OCI-LY7 (cell line): Measurements from ENCODE around the gene AXIN1. TPM values are rescaled to one million over a fixed set of nuclear protein-coding genes. Genes with fewer than 3 reads are reported as not detected.

Experiments
- BruUV-seq: library from RNA; stranded (reverse); fragments of 400-500 nt; replicated peaks from 2 replicates; lab custom pipeline; 2021; lab: Mats Ljungman, UMichigan
- CTCF ChIA-PET: fragments of 300-600 bp; sonication (Branson Sonifier 250); formaldehyde crosslinking; loops from one replicate; lab custom pipeline; 2022; ENCODE audit warnings: antibody characterized with exemption; ENCODE audit not compliant: unreplicated experiment; lab: Charles Lee
- POLR2A ChIA-PET: fragments of 300-600 bp; sonication (Branson Sonifier 250); formaldehyde crosslinking; loops from one replicate; lab custom pipeline; 2022; ENCODE audit warnings: antibody characterized with exemption; lab: Charles Lee
- DNase-seq: peaks from one replicate; pipeline ENCODE4 v3.0.0-alpha.2; 2015; ENCODE audit warnings: low spot score
- H2AFZ ChIP-seq: fragments of 200-600 bp; sonication (generic), shearing (Covaris generic); 2 replicates; pipeline ENCODE4 v1.6.1; 2014; ENCODE audit warnings: mild to moderate bottlenecking, antibody characterized with exemption, low read length, moderate library complexity
- H3K27ac ChIP-seq: fragments of 200-600 bp; sonication (generic); 2 replicates; pipeline ENCODE4 v1.5.1; 2014; ENCODE audit warnings: mixed run types, low read depth, mild to moderate bottlenecking, moderate library complexity, low read length, inconsistent platforms; ENCODE audit not compliant: poor library complexity, severe bottlenecking
- H3K36me3 ChIP-seq: fragments of 200-600 bp; sonication (generic); 2 replicates; pipeline ENCODE4 v1.6.1; 2014; ENCODE audit warnings: mild to moderate bottlenecking, antibody characterized with exemption, low read length, moderate library complexity, mixed read lengths; ENCODE audit not compliant: insufficient read depth
- H3K4me1 ChIP-seq: fragments of 200-600 bp; sonication (generic); 2 replicates; pipeline ENCODE4 v1.5.1; 2014; ENCODE audit warnings: mild to moderate bottlenecking, low read length; ENCODE audit not compliant: insufficient read depth, poor library complexity, severe bottlenecking
- H3K4me2 ChIP-seq: fragments of 200-600 bp; sonication (generic); 2 replicates; pipeline ENCODE4 v1.6.1; 2014; ENCODE audit warnings: mild to moderate bottlenecking, low read length
- H3K4me3 ChIP-seq: fragments of 200-600 bp; sonication (generic); 2 replicates; pipeline ENCODE4 v1.5.1; 2014; ENCODE audit warnings: mild to moderate bottlenecking, low read depth, low read length; ENCODE audit not compliant: poor library complexity, severe bottlenecking
- H3K79me2 ChIP-seq: fragments of 200-600 bp; sonication (generic); 2 replicates; pipeline ENCODE4 v1.6.1; 2016; ENCODE audit warnings: low read depth, mild to moderate bottlenecking, low read length, moderate library complexity, mixed read lengths; ENCODE audit not compliant: insufficient read depth
- H3K9me2 ChIP-seq: fragments of 200-600 bp; sonication (generic); 2 replicates; pipeline ENCODE4 v1.6.1; 2016; ENCODE audit warnings: mild to moderate bottlenecking, low read length, mixed read lengths; ENCODE audit not compliant: insufficient read depth
- H3K9me3 ChIP-seq: fragments of 200-600 bp; sonication (generic); 2 replicates; pipeline ENCODE4 v1.6.1; 2014; ENCODE audit warnings: mild to moderate bottlenecking, mixed run types, low read length, mixed read lengths
- H4K20me1 ChIP-seq: fragments of 200-600 bp; sonication (generic); 2 replicates; pipeline ENCODE4 v1.6.1; 2014; ENCODE audit warnings: mild to moderate bottlenecking, antibody characterized with exemption, low read length, moderate library complexity, mixed read lengths; ENCODE audit not compliant: insufficient read depth
- EZH2phosphoT487 ChIP-seq: fragments of 200-600 bp; sonication (generic); IDR thresholded peaks from 2 replicates; pipeline ENCODE4 v1.6.1; 2018; ENCODE audit warnings: low read depth, borderline replicate concordance, mild to moderate bottlenecking, mixed run types, antibody characterized with exemption, low read length, moderate library complexity, mixed read lengths
- intact Hi-C: fragments of 100-400 bp; cut with micrococcal nuclease; formaldehyde crosslinking; loops from one replicate; pipeline ENCODE4 v1.10.0; 2022; ENCODE audit not compliant: unreplicated experiment
- total RNA-seq, 2 experiments: library from RNA; depleted of rRNA in 1 of 2; stranded (reverse); fragments of >200 nt in 1 of 2; shearing (Covaris generic) in 1 of 2; gene quantifications; 2 replicates each; pipeline ENCODE4 v1.2.3, GENCODE V29; 2014 to 2022
- TF ChIP-seq, protein P1 (sequence below): fragments of 200-600 bp; sonication (generic); conservative IDR thresholded peaks from 2 replicates; pipeline ENCODE4 v1.5.1; 2014; ENCODE audit warnings: mild to moderate bottlenecking, antibody characterized with exemption, low read length, moderate library complexity, mixed read lengths

The AXIN1 gene
- total RNA-seq, 2 experiments from 2014 or later = 29.0 to 30.3 TPM

GRCh38 chr16:245105-245504 is 107.4 kb downstream of the AXIN1 start:
- Histone ChIP-seq H3K4me1 (peaks cover 12% of the 10 kb centered on the region), H3K27ac (no peak overlapping the region), H3K79me2 (no peaks in the 10 kb centered on the region), H2AFZ (no peak overlapping the region), H3K4me3 (no peak overlapping the region), H3K9me2 (no peaks in the 10 kb centered on the region), H3K4me2 (no peak overlapping the region), H4K20me1 (no peaks in the 10 kb centered on the region), H3K36me3 (no peaks in the 10 kb centered on the region), H3K9me3 (no peaks in the 10 kb centered on the region)
- DNase-seq = no peak
- intact Hi-C loops = no loop called here
- POLR2A ChIA-PET = no interaction called here
- BruUV-seq = no TSS peak
- CTCF ChIA-PET = no interaction called here
- TF ChIP-seq EZH2phosphoT487 = no peak
- TF ChIP-seq, protein P1, sequence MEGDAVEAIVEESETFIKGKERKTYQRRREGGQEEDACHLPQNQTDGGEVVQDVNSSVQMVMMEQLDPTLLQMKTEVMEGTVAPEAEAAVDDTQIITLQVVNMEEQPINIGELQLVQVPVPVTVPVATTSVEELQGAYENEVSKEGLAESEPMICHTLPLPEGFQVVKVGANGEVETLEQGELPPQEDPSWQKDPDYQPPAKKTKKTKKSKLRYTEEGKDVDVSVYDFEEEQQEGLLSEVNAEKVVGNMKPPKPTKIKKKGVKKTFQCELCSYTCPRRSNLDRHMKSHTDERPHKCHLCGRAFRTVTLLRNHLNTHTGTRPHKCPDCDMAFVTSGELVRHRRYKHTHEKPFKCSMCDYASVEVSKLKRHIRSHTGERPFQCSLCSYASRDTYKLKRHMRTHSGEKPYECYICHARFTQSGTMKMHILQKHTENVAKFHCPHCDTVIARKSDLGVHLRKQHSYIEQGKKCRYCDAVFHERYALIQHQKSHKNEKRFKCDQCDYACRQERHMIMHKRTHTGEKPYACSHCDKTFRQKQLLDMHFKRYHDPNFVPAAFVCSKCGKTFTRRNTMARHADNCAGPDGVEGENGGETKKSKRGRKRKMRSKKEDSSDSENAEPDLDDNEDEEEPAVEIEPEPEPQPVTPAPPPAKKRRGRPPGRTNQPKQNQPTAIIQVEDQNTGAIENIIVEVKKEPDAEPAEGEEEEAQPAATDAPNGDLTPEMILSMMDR = no peak

- intact Hi-C loops = no loop called here
- no peak overlapping the region for H3K4me3 ChIP-seq
- H3K4me2 ChIP-seq = no peak overlapping the region
- H3K9me2 ChIP-seq = no peaks in the 10 kb centered on the region
- CTCF ChIA-PET = no interaction called here
- peaks cover 21% of the 10 kb centered on the region for H3K4me1 ChIP-seq
- H3K79me2 ChIP-seq = no peaks in the 10 kb centered on the region
- no peak for DNase-seq
- H3K36me3 ChIP-seq = no peaks in the 10 kb centered on the region
- no peak overlapping the region for H2AFZ ChIP-seq
- TF ChIP-seq EZH2phosphoT487 = no peak
- TF ChIP-seq, protein P1 = no peak
- H3K27ac ChIP-seq = no peak overlapping the region
- H3K9me3 ChIP-seq = no peaks in the 10 kb centered on the region
- POLR2A ChIA-PET = no interaction called here
- no TSS peak for BruUV-seq
- H4K20me1 ChIP-seq = no peaks in the 10 kb centered on the region
Observed at GRCh38 chr16:243348-243747, 109.2 kb downstream of the AXIN1 start.

DNA sequence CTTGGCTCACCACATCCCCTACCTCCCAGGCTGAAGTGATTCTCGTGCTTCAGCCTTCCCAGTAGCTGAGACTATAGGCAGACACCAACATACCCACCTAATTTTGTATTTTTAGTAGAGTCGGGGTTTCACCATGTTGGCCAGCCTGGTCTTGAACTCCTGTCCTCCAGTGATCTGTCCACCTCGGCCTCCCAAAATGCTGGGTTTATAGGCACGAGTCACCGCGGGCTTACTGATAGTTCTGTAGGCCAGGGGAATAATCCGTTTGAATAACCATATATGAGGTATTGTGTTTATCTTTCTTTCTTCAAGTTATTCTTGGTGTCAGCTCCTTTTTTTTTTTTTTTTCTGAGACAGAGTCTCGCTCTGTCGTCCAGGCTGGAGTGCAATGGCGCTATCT is 110.2 kb downstream of the AXIN1 start:
- Histone ChIP-seq H3K9me3 (no peaks in the 10 kb centered on the region), H3K4me2 (no peak overlapping the region), H2AFZ (no peak overlapping the region), H3K36me3 (no peaks in the 10 kb centered on the region), H3K27ac (no peak overlapping the region), H4K20me1 (no peaks in the 10 kb centered on the region), H3K4me3 (no peak overlapping the region), H3K9me2 (no peaks in the 10 kb centered on the region), H3K79me2 (no peaks in the 10 kb centered on the region), H3K4me1 (peaks cover 21% of the 10 kb centered on the region)
- intact Hi-C loops = no loop called here
- no TSS peak for BruUV-seq
- POLR2A ChIA-PET = no interaction called here
- no peak for DNase-seq
- CTCF ChIA-PET = no interaction called here
- TF ChIP-seq EZH2phosphoT487 = no peak
- TF ChIP-seq, protein P1 = no peak
